Measurements from ENCODE around the gene ADAM19. TPM values are rescaled to one million over a fixed set of nuclear protein-coding genes. Genes with fewer than 3 reads are reported as not detected.

The ADAM19 gene
- total RNA-seq, 1 donor from 2014 or later: 41.2 TPM

- no peak overlapping the region for H3K27ac Mint-ChIP-seq (ENCODE audit: unreplicated experiment)
- no peak overlapping the region for H3K4me3 Mint-ChIP-seq (ENCODE audit: unreplicated experiment)
- H3K4me1 Mint-ChIP-seq (ENCODE audit: low read depth, unreplicated experiment): peaks cover 5% of the 10 kb centered on the region
- no peak for DNase-seq
- no peak for TF ChIP-seq CTCF (IDR thresholded peaks at IDR 0.05; ENCODE audit: partially characterized antibody, unreplicated experiment)
- H3K27me3 Mint-ChIP-seq (ENCODE audit: unreplicated experiment): peaks cover 2% of the 10 kb centered on the region
- peaks cover 6% of the 10 kb centered on the region for H3K9me3 Mint-ChIP-seq (ENCODE audit: unreplicated experiment)
- H3K36me3 Mint-ChIP-seq (ENCODE audit: unreplicated experiment): peaks cover 8% of the 10 kb centered on the region
Measured at GRCh38 chr5:157481666-157482065, 93.9 kb downstream of the ADAM19 start.

GRCh38 chr5:157481265-157481664 is 94.3 kb downstream of the ADAM19 start:
- H3K36me3 Mint-ChIP-seq (ENCODE audit: unreplicated experiment): peaks cover 4% of the 10 kb centered on the region
- TF ChIP-seq CTCF (IDR thresholded peaks at IDR 0.05; ENCODE audit: partially characterized antibody, unreplicated experiment): no peak
- DNase-seq: no peak
- peaks cover 6% of the 10 kb centered on the region for H3K9me3 Mint-ChIP-seq (ENCODE audit: unreplicated experiment)
- H3K27ac Mint-ChIP-seq (ENCODE audit: unreplicated experiment): no peak overlapping the region
- peaks cover 3% of the 10 kb centered on the region for H3K4me1 Mint-ChIP-seq (ENCODE audit: low read depth, unreplicated experiment)
- no peak overlapping the region for H3K4me3 Mint-ChIP-seq (ENCODE audit: unreplicated experiment)
- peaks cover 2% of the 10 kb centered on the region for H3K27me3 Mint-ChIP-seq (ENCODE audit: unreplicated experiment)

GRCh38 chr5:157479612-157480510 is 95.7 kb downstream of the ADAM19 start:
- DNase-seq: no peak
- Mint-ChIP-seq H3K9me3 (ENCODE audit: unreplicated experiment) (peaks cover 8% of the 10 kb centered on the region), H3K4me3 (ENCODE audit: unreplicated experiment) (no peak overlapping the region), H3K4me1 (ENCODE audit: low read depth, unreplicated experiment) (peaks cover 7% of the 10 kb centered on the region), H3K27me3 (ENCODE audit: unreplicated experiment) (peaks cover 2% of the 10 kb centered on the region), H3K27ac (ENCODE audit: unreplicated experiment) (no peak overlapping the region), H3K36me3 (ENCODE audit: unreplicated experiment) (peaks cover 4% of the 10 kb centered on the region)
- TF ChIP-seq CTCF (IDR thresholded peaks at IDR 0.05; ENCODE audit: partially characterized antibody, unreplicated experiment): no peak

GRCh38 chr5:157479166-157479565 is 96.4 kb downstream of the ADAM19 start:
- H3K27ac Mint-ChIP-seq (ENCODE audit: unreplicated experiment): no peak overlapping the region
- H3K36me3 Mint-ChIP-seq (ENCODE audit: unreplicated experiment): peaks cover 4% of the 10 kb centered on the region
- peaks cover 7% of the 10 kb centered on the region for H3K9me3 Mint-ChIP-seq (ENCODE audit: unreplicated experiment)
- no peak for DNase-seq
- H3K27me3 Mint-ChIP-seq (ENCODE audit: unreplicated experiment): peaks cover 2% of the 10 kb centered on the region
- H3K4me3 Mint-ChIP-seq (ENCODE audit: unreplicated experiment): no peak overlapping the region
- H3K4me1 Mint-ChIP-seq (ENCODE audit: low read depth, unreplicated experiment): peaks cover 7% of the 10 kb centered on the region
- TF ChIP-seq CTCF (IDR thresholded peaks at IDR 0.05; ENCODE audit: partially characterized antibody, unreplicated experiment): no peak

GRCh38 chr5:157478726-157479125 is 96.8 kb downstream of the ADAM19 start:
- no peak for TF ChIP-seq CTCF (IDR thresholded peaks at IDR 0.05; ENCODE audit: partially characterized antibody, unreplicated experiment)
- Mint-ChIP-seq H3K9me3 (ENCODE audit: unreplicated experiment) (peaks cover 7% of the 10 kb centered on the region), H3K27ac (ENCODE audit: unreplicated experiment) (no peak overlapping the region), H3K4me1 (ENCODE audit: low read depth, unreplicated experiment) (peaks cover 7% of the 10 kb centered on the region), H3K4me3 (ENCODE audit: unreplicated experiment) (no peak overlapping the region), H3K27me3 (ENCODE audit: unreplicated experiment) (peaks cover 2% of the 10 kb centered on the region), H3K36me3 (ENCODE audit: unreplicated experiment) (peaks cover 4% of the 10 kb centered on the region)
- no peak for DNase-seq

All from glutamatergic neuron (in vitro differentiated cells).